K562 (cell line): ENCODE measurements around the gene HECA. TPM values are rescaled to one million over a fixed set of nuclear protein-coding genes. Genes with fewer than 3 reads are reported as not detected.

ENCODE experiments used
- CBFA2T2 ChIP-seq: fragments of 450-650 bp; conservative IDR thresholded peaks from 2 replicates; pipeline ENCODE4 v1.6.1; 2017; ENCODE audit warnings: mild to moderate bottlenecking
- CSDE1 ChIP-seq, 2 experiments: fragments of 450-650 bp; IDR thresholded peaks; 2 replicates each; pipeline ENCODE4 v1.6.1; 2016; ENCODE audit warnings: mild to moderate bottlenecking in 1 of 2
- MAFG ChIP-seq: fragments of 450-650 bp; conservative IDR thresholded peaks from 2 replicates; pipeline ENCODE4 v1.6.1; 2016; ENCODE audit warnings: missing genetic modification characterization, missing compliant biosample characterization
- MEIS2 ChIP-seq: fragments of 450-650 bp; IDR thresholded peaks from 2 replicates; pipeline ENCODE4 v1.6.1; 2014; ENCODE audit warnings: mild to moderate bottlenecking; ENCODE audit not compliant: partially characterized antibody
- NCOA4 ChIP-seq: fragments of 450-650 bp; IDR thresholded peaks from 2 replicates; pipeline ENCODE4 v1.6.1; 2018; ENCODE audit warnings: mild to moderate bottlenecking; ENCODE audit not compliant: partially characterized antibody
- PCBP2 ChIP-seq: fragments of 200-400 bp; formaldehyde crosslinking; IDR thresholded peaks from 2 replicates; pipeline ENCODE4 v1.6.1; 2018; ENCODE audit warnings: low read length, low read depth, mild to moderate bottlenecking, moderate library complexity; ENCODE audit not compliant: poor library complexity, severe bottlenecking
- RHOXF2B ChIP-seq: fragments of 250-450 bp; sonication (Bioruptor Pico); conservative IDR thresholded peaks from 2 replicates; pipeline ENCODE4 v1.5.1; 2021
- TAF7 ChIP-seq: fragments of 450-650 bp; IDR thresholded peaks from 2 replicates; pipeline ENCODE4 v1.6.1; 2016; ENCODE audit warnings: missing genetic modification characterization, missing compliant biosample characterization
- TFAM ChIP-seq: fragments of 250-450 bp; sonication (Bioruptor Pico); conservative IDR thresholded peaks from 2 replicates; pipeline ENCODE4 v1.5.0; 2021; ENCODE audit warnings: mild to moderate bottlenecking, moderate library complexity
- ZBED1 ChIP-seq: IDR thresholded peaks from 2 replicates; pipeline ENCODE4 v1.6.1; 2014
- polyA plus RNA-seq, 8 experiments: library from polyadenylated mRNA; depleted of rRNA in 4 of 8; stranded (reverse) in 5 of 8; unstranded in 3 of 8; fragments of >200 nt; fragmentation: Nextera tagmentation in 2 of 8; fragmentation: Illumina TruSeq in 1 of 8; extraction: Ambion mirVana in 2 of 8; extraction: Trizol in 1 of 8; gene quantifications; 2 replicates each; pipeline versions ENCODE4 v1.2.1 to v1.2.3, GENCODE V29; 2011 to 2014; ENCODE audit warnings: inconsistent platforms in 1 of 8, missing spikeins in 1 of 8
- total RNA-seq, 7 experiments: library from RNA; depleted of rRNA in 6 of 7; stranded (reverse); fragments of >200 nt in 6 of 7; fragmentation: Illumina TruSeq in 2 of 7; extraction: Trizol in 2 of 7; gene quantifications; 2 replicates each; pipeline versions ENCODE4 v1.2.1 to v1.2.3, GENCODE V29; 2011 to 2021; ENCODE audit warnings: low replicate concordance in 1 of 7
- TF ChIP-seq, protein P1 (sequence below), 2 experiments: IDR thresholded peaks in 1 of 2; conservative IDR thresholded peaks in 1 of 2; 2 replicates each; pipeline ENCODE4 v1.6.1; 2016; ENCODE audit warnings: low read depth in 2 of 2, mild to moderate bottlenecking in 1 of 2, missing compliant biosample characterization in 1 of 2, missing genetic modification characterization in 1 of 2, moderate library complexity in 1 of 2

The HECA gene
- total and polyA plus RNA-seq, 9 of the 15 experiments (the other 6 are each of a cell fraction or from before 2014, with no cell fraction given), result 0.31 to 2.3 (median 1.1) TPM

DNA sequence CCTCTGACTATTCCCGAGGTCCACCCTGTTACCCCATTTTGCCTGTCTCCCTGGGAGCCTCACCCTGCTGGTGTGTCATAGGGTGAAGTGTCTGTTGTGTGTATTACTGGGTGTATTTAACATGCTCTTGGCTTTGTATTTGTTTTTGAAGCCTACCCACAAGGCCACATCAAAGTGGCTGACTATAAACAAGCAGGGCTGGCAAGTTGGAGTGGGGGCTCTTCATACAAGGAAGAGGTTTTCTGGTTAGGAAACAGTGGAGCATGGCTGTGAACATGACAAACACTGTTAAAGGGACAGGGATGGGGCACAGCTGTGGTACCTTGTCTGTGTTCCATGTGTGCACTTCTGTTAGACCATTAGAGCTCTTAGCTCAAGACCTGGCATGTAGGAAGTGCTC, 26.3 kb downstream of the HECA start (continued):
- TF ChIP-seq, protein P1, sequence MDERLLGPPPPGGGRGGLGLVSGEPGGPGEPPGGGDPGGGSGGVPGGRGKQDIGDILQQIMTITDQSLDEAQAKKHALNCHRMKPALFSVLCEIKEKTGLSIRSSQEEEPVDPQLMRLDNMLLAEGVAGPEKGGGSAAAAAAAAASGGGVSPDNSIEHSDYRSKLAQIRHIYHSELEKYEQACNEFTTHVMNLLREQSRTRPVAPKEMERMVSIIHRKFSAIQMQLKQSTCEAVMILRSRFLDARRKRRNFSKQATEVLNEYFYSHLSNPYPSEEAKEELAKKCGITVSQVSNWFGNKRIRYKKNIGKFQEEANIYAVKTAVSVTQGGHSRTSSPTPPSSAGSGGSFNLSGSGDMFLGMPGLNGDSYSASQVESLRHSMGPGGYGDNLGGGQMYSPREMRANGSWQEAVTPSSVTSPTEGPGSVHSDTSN (CRISPR knock-in tag; IDR thresholded peaks at IDR 0.05; ENCODE audit: low read depth), result no peak
- TF ChIP-seq, protein P1 (tag; conservative IDR thresholded peaks at IDR 0.05; ENCODE audit: low read depth), result no peak
- TF ChIP-seq TFAM (no peak), CSDE1 (IDR thresholded peaks at IDR 0.05) (no peak), MEIS2 (no peak), RHOXF2B (CRISPR knock-in tag) (no peak), ZBED1 (no peak), TAF7 (tag) (no peak), NCOA4 (no peak), PCBP2 (no peak), MAFG (tag) (no peak), CBFA2T2 (no peak)
